Astrocyte of the cerebellum (primary cell): ENCODE measurements around the gene PRRC2A.
A peak's percentile ranks its signal among the peaks of the same experiment; 100 is the strongest.

Experiments
- DNase-seq: peaks from one replicate; pipeline ENCODE4 v3.0.0-alpha.2; 2011; ENCODE audit warnings: low read depth
- H3K4me3 ChIP-seq: 2 replicates; pipeline ENCODE4 v1.5.1; 2011; ENCODE audit warnings: mild to moderate bottlenecking, low read depth, low read length, moderate library complexity
- in situ Hi-C: cut with HindIII; loops from 2 replicates; pipeline ENCODE4 v1.10.0; 2017; ENCODE audit warnings: low sequenced_read_pairs
- TF ChIP-seq, protein P1 (sequence below): IDR thresholded peaks from 2 replicates; pipeline ENCODE4 v1.5.1; 2012; ENCODE audit warnings: low read length, low read depth, moderate library complexity, mild to moderate bottlenecking; ENCODE audit errors: missing control alignments

The PRRC2A gene

GRCh38 chr6:31579546-31580437, 40.7 kb upstream of the PRRC2A start:
- no peak overlapping the region for H3K4me3 ChIP-seq
- TF ChIP-seq, protein P1, sequence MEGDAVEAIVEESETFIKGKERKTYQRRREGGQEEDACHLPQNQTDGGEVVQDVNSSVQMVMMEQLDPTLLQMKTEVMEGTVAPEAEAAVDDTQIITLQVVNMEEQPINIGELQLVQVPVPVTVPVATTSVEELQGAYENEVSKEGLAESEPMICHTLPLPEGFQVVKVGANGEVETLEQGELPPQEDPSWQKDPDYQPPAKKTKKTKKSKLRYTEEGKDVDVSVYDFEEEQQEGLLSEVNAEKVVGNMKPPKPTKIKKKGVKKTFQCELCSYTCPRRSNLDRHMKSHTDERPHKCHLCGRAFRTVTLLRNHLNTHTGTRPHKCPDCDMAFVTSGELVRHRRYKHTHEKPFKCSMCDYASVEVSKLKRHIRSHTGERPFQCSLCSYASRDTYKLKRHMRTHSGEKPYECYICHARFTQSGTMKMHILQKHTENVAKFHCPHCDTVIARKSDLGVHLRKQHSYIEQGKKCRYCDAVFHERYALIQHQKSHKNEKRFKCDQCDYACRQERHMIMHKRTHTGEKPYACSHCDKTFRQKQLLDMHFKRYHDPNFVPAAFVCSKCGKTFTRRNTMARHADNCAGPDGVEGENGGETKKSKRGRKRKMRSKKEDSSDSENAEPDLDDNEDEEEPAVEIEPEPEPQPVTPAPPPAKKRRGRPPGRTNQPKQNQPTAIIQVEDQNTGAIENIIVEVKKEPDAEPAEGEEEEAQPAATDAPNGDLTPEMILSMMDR: no peak
- in situ Hi-C loops: no loop called here
- DNase-seq: no peak

DNA sequence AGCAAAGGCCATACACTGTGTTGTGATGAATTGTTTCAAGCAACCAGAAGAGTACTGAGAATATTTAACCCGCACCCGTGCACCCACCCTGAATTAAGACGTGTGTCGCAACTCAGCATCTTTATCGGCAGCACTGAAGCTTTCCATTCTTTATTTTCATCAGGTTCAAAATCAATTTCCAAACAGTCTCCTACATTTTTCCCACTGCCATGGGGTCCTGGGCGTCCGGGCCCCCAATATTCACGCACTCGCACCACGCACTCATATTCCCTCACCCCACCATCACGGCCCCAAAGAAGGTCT, 40.1 kb upstream of the PRRC2A start:
- DNase-seq: no peak

DNA sequence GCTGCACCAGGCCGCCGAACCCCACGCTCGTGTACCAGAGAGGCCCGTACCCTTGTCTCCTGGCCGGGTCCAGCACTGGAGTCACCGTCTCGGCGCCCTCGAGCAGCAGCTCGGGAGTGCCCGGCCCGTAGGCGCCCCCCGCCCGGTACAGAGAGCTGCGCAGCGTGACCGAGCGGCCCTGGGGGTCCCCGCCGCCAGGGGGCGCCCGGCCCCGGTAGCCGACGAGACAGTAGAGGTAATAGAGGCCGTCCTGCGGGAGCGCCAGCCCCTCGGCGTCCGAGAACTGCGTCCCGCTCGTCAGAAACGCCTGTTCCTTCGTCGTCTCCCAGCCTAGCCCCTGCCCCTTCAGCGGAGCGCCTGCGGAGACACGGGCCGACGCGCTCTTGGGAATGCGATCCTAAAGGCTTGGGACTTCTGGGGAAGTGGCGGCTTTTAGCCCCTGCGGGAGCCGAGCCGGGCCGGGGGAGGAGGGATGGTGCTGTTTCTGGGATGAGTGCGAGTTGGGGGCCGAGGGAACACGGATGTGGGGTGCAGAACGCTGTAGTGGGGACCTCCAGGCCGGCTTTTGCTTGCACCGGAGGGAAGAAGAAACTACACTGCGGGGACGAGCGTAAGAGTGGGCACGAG, 39.6 kb upstream of the PRRC2A start:
- peak overlapping the region; percentile 64 for H3K4me3 ChIP-seq
- TF ChIP-seq, protein P1: peak; percentile 88
- DNase-seq: peak; percentile 31
- in situ Hi-C loops: no loop called here

More for the DNA sequence above, 40.1 kb upstream of the PRRC2A start:
- in situ Hi-C loops: no loop called here
- TF ChIP-seq, protein P1: no peak
- peak overlapping the region; percentile 64 for H3K4me3 ChIP-seq

DNA sequence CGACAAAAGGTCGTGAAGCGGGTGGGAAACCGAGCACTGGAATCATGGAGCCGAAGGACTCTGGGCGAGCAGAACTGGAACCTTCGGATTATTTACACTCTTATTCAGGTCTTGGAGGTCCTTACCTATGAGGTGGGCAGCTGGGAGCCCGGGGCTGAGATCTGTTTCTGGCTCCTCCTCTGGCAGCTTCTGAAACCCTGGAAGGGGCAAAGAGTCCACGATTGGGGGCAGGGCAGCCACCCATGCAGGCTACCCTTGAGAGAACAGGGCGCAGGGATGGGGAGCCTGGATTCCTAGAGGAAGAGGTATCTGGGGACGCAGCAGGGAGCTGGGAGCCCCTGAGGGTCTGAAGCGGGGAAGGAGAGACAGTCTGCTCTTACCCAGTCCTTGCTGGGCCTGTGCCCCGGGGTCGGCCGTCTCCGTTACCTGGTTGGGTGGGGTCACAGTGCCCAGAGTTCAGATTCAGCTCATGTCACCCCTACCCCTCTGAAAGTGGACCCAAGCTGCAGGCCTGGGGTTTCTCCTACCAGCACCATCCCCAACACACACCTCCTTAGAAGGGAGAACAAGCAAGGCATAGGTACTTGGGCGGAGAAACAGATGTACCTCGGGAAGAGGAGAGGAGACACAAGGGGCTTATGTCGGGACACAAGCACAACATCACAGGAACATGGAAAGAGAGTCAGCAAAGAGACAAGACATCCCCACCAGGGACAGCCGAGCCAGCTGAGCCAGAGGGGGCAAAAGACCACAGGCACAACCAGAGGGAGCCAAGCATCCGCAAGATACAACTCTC, 38.9 kb upstream of the PRRC2A start:
- no peak for DNase-seq

DNA sequence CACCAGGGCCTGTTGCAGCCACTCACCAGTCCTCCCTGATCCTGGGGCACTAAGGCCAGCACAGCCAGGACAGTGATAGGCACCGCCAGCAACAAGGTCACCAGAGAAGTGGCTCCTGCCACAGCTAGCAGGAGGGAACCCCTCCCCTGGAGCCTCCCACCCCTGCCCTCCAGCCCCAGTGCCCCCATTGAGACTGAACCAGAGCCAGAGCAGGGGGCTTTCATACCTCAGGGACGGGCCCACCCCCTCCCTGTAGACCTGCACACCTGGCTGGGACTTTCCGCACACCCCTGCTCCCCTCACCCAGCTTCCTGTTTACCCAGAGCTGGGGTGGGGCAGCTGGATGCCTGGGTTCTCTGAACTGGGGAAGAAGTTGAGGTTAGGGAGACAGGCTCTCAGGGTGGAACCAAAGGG, 38.3 kb upstream of the PRRC2A start, which contains the start of gene LTB:
Gene LTB (minus strand): TSS at position 195 of the 414 bp plus-strand sequence. CDS start 7 bp downstream, at position 188.
- in situ Hi-C loops: no loop called here
- TF ChIP-seq, protein P1: no peak
- peak within 1 kb of the TSS; percentile 64 for H3K4me3 ChIP-seq
- no peak for DNase-seq

More for the DNA sequence above, 38.9 kb upstream of the PRRC2A start:
- H3K4me3 ChIP-seq: peak overlapping the region; percentile 64
- TF ChIP-seq, protein P1: no peak
- in situ Hi-C loops: no loop called here

DNA sequence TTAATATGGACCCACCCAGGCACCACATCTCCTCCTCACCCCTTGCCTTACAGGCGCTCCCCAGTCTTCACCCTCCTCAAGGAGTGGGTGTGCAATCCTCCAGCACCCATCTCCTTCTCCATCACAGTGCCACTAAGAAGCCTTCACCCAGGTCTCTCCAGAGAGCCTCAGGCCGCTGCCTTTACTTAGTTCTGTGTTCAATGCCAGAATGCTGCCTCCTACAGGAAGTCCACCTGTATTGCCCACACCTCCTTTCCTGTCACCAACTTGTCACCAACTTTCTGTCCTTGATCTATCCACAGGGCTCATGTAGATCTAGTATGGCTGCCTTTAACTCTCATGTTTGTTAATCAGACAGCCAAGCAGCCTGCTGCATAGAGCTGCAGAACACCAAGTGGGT, 35.0 kb upstream of the PRRC2A start:
- H3K4me3 ChIP-seq: no peak overlapping the region
- no peak for DNase-seq
- in situ Hi-C loops: no loop called here
- TF ChIP-seq, protein P1: peak; percentile 13
